GM19455 (cell line): ENCODE measurements around the gene AMIGO1.
A peak's percentile ranks its signal among the peaks of the same experiment; 100 is the strongest.

Experiments used
- ATAC-seq: cut with Tn5 transposase; IDR thresholded peaks from one replicate; pipeline ENCODE4 v1.9.1; 2021; ENCODE audit not compliant: unreplicated experiment

AMIGO1 gene

DNA sequence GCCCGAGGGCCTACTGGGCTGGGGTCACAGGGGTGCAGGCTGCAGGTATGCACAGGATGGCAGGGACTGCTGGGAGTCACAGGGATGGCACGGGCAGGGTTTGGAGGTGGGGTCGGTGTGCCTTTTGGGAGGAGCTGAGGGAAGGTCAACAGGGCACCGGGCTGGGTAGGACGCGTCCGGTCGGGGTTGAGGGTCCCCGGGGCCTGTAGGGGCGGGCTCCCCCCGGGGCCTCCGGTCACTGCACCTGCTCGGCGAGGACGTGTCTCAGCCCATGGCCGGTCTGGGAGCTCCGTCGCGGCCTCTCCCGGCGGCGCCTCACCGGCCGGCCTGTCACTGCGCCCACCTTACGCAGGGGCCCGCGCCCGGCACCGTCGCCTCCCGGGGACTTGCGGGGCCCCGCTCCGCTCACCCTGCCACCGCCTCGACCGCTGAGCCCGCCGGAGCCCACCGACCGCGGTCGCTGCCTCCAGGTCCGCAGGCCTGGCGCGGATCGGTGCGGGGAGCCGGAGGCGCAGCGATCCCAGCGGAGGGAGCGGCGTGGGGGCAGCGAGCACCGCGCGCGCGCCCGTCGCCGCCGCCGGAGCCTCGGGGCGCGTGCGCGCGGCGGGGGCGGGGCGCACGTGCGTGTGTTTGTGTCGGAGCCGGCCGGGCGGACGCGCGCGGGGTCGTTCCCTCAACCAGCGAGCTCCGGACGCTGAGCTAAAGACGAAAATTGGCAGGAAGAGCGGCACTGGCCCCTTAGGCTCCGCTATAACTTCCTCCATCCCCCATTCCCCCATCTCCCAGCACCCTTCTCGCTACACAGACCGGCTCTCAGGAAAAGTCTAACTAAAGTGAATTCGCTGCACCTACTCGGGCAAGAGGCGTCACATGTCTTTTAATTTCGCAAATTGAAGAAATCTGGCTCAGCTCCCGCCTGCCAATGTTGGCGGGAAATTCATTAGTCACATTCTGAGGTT is at the start of gene AMIGO1:
AMIGO1 (minus strand) TSS at position 552 of the 959 bp plus-strand sequence. CDS start 815 bp downstream, outside the sequence.
- ATAC-seq = peak; percentile 57

DNA sequence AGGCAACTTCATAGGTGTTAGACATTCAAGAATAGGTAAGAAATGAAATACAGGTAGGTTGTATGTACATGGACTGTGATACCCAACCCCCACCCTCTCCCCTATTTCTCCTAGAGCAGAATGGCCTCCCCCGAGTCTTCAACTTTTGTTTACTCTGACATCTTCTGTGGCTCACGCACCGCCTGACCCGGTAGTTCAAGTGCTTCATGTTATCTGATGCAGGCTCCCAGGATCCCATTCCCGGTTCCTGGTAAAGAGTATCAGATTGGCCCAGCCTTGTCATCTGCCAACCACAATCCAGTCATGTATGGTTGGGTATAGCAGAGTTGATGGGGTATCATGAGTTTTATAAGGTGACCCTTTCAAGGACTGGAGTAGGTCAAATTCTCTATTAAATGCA is 48.0 kb upstream of the AMIGO1 start:
- no peak for ATAC-seq

DNA sequence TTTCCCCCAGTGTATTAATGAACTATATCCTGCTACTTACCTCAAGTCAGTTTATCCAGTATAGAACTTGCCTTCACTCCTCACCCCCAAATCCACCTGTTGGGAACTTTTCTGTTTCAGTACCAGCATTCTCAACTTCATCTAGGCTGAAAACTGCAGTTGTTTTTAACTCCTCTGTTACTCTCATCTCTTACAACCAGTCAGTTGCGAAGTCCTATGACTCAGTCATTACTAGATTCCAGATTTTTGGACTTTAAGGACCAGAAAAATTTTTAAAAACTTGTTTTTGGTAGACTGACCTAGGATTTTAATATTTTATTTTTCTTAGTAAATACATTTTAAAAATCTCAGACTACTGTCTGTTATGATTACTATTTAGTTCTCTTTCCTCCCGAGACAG is 47.0 kb upstream of the AMIGO1 start:
- ATAC-seq = no peak

GRCh38 chr1:109548321-109549267 is 39.1 kb upstream of the AMIGO1 start, which contains the start of gene GNAI3:
Gene GNAI3 (plus strand): TSS chr1:109548615. CDS start chr1:109548721, 106 bp downstream.
- ATAC-seq = peak; percentile 83

GRCh38 chr1:109547463-109548320 is 38.2 kb upstream of the AMIGO1 start:
- ATAC-seq = no peak

- no peak for ATAC-seq
Measured at GRCh38 chr1:109546311-109547109, 37.0 kb upstream of the AMIGO1 start.

GRCh38 chr1:109543988-109544735 is 34.6 kb upstream of the AMIGO1 start:
- ATAC-seq = no peak

- no peak for ATAC-seq
Measured at GRCh38 chr1:109543283-109543987, 33.9 kb upstream of the AMIGO1 start.

- no peak for ATAC-seq
Measured at GRCh38 chr1:109542657-109543056, 33.1 kb upstream of the AMIGO1 start.

GRCh38 chr1:109541102-109541501 is 31.6 kb upstream of the AMIGO1 start:
- no peak for ATAC-seq

DNA sequence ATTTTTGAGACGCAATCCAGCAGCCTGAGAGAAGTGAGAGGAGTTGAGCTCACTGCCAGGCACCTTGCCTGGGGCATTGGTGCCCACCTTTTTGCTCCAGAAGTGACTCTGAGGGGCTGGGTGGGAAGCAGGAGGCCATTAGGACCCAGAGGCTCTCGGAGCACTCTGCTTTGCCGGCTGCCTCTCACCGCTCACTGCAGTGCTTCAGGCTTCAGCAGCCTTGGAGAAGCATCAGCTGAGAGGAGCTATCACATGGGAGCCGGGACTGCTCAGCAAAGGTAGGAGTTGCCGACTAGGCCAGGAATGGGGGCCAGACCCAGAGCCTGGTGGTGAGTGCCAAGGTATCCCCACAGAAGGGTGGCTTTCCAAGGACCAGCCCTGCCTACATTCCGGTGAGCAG is 30.1 kb upstream of the AMIGO1 start, which contains the start of gene GPR61:
GPR61 (plus strand) TSS at position 197 of the 400 bp plus-strand sequence. CDS start 3,151 bp downstream, outside the sequence.
- ATAC-seq = no peak

DNA sequence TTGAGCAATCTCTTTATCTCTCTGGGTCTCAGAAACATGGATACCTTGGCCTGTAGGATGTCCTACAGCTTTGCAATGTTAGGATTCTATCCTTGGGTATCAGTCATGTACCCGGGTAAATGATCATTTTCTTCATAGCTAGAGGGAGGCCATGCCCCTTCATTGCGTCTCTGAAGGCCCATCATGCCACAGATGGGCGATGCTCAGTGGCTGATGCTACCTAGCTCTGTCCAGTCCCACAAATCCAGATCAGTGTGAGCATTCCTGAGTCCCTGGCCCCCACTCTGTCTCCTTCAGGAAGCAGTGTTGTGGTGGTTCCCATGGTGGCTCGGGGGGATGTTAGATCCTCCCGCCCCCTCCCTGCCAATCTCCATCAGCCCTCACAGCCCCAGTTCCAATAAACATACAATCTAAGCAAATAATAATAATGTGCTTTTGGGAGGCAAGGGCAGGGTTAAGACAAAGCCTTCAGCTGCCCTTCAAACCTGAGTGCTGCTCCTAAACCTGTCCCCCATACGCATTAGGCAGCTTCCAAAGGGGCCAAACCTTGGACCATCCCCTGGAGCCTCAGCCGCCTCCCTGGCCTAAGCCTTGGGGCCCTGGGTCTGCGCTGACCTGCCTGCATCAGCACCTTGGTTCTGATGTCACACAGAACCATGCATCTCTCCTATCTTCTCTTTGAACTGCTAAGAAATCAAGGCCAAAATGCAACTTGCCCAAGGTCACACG is 29.5 kb upstream of the AMIGO1 start:
- ATAC-seq = no peak

DNA sequence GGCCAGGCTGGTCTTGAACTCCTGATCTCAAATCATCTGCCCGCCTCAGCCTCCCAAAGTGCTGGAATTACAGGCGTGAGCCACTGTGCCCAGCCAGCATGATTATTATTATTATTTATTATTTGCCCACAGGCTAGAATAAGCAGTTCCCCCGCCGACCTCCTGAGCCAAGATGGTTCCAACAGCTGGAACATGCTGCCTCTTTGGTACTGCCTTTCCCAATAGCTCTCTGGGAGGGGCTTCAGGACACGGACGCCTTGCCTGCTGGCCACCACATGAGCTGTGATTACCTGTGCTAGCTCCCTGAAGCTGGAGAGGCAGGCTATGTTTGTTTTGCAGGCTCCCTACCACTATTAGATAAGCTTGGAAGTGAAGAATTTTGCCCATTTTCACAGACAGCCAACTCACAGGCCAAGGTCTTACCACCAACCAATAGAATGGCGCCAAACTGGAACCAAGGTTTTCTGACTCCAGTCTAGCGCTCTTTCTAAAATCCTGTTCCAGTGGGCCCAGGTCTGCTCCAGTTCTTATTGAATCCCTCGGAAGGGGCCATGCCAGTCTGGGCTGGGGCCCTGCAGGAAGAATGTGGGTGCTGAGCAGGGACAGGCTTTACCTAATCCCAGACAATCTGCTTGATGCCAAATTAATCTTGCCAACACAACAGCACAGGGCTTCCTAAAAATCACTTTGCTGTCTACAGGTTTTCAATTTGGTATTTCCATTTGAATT is 28.1 kb upstream of the AMIGO1 start:
- ATAC-seq = no peak

DNA sequence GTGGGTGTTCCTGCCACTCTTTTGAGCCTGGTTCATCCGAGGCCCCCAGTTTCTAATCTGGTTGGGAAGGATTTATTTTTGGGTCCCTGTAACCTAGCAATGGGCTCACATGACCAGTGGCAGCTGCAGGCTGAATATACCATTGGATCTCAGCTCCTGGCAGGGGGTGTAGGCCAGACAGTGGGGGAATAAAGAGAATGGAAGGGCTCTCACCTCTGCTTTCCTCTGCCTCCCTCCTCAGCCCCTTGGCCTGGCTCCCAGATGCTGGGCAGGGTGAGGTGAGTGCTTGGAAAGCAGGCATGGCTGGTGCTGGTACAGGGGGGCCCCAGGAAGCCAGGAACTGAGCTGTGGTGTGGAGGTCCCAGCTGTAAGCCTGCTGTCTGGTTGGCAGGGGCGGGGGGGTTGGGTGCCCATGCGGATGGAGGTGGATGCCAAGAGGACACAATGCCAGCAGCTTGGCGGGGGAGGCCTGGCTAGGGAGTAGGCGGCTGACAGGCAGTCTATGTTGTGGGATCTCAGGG is 26.5 kb upstream of the AMIGO1 start:
- ATAC-seq = no peak

- ATAC-seq = no peak
Measured at GRCh38 chr1:109535481-109535880, 26.0 kb upstream of the AMIGO1 start.

- ATAC-seq = no peak
Measured at GRCh38 chr1:109534307-109534858, 24.9 kb upstream of the AMIGO1 start.
